Activated CD4-positive, alpha-beta T cell treated with anti-CD3 and anti-CD28 coated beads, Interleukin-2, amount 50 U/mL, for 16 hours (primary cell): ENCODE measurements around the gene ARHGEF4.
A peak's percentile ranks its signal among the peaks of the same experiment; 100 is the strongest.

Experiments used
- DNase-seq: peaks from one replicate; pipeline ENCODE4 v3.0.0-alpha.2; 2020

Gene ARHGEF4

GRCh38 chr2:130851624-130852382 lies 15.1 kb downstream of the ARHGEF4 start:
- DNase-seq: no peak

- no peak for DNase-seq
Measured at GRCh38 chr2:130852521-130853115, 15.9 kb downstream of the ARHGEF4 start.

- DNase-seq: no peak
Measured at GRCh38 chr2:130853391-130853790, 16.7 kb downstream of the ARHGEF4 start.

GRCh38 chr2:130854301-130854700 lies 17.6 kb downstream of the ARHGEF4 start:
- no peak for DNase-seq

- DNase-seq: no peak
Measured at GRCh38 chr2:130864830-130865800, 28.4 kb downstream of the ARHGEF4 start.

- no peak for DNase-seq
Measured at GRCh38 chr2:130869441-130870160, 32.9 kb downstream of the ARHGEF4 start.

- no peak for DNase-seq
Measured at GRCh38 chr2:130870161-130870485, 33.4 kb downstream of the ARHGEF4 start.

- no peak for DNase-seq
Measured at GRCh38 chr2:130870779-130871178, 34.1 kb downstream of the ARHGEF4 start.

- no peak for DNase-seq
Measured at GRCh38 chr2:130871843-130872740, 35.4 kb downstream of the ARHGEF4 start.

GRCh38 chr2:130872741-130873125 lies 36.0 kb downstream of the ARHGEF4 start:
- DNase-seq: no peak

- peak; percentile 73 for DNase-seq
Measured at GRCh38 chr2:130873700-130874346, 37.1 kb downstream of the ARHGEF4 start.

GRCh38 chr2:130874512-130874911 lies 37.8 kb downstream of the ARHGEF4 start:
- DNase-seq: no peak

GRCh38 chr2:130875935-130876334 lies 39.2 kb downstream of the ARHGEF4 start:
- no peak for DNase-seq

- DNase-seq: no peak
Measured at GRCh38 chr2:130877258-130877657, 40.5 kb downstream of the ARHGEF4 start.

GRCh38 chr2:130878316-130878715 lies 41.6 kb downstream of the ARHGEF4 start:
- no peak for DNase-seq

- no peak for DNase-seq
Measured at GRCh38 chr2:130878933-130879332, 42.2 kb downstream of the ARHGEF4 start.

GRCh38 chr2:130882111-130882690 lies 45.5 kb downstream of the ARHGEF4 start:
- DNase-seq: no peak

GRCh38 chr2:130882991-130883390 lies 46.3 kb downstream of the ARHGEF4 start:
- DNase-seq: no peak

GRCh38 chr2:130883496-130883895 lies 46.8 kb downstream of the ARHGEF4 start:
- no peak for DNase-seq

GRCh38 chr2:130884013-130884412 lies 47.3 kb downstream of the ARHGEF4 start:
- DNase-seq: no peak

GRCh38 chr2:130884503-130884902 lies 47.8 kb downstream of the ARHGEF4 start:
- DNase-seq: no peak
